HG02763 (cell line): Measurements from ENCODE around the gene NOSIP.

ENCODE experiments used
- ATAC-seq: cut with Tn5 transposase; IDR thresholded peaks from one replicate; pipeline ENCODE4 v1.9.1; 2021; ENCODE audit warnings: mild to moderate bottlenecking, moderate library complexity; ENCODE audit not compliant: unreplicated experiment

NOSIP gene

GRCh38 chr19:49574206-49574755 is 6.1 kb downstream of the NOSIP start:
- no peak for ATAC-seq

GRCh38 chr19:49573425-49573824 is 6.9 kb downstream of the NOSIP start:
- ATAC-seq, result no peak

GRCh38 chr19:49573009-49573408 is 7.3 kb downstream of the NOSIP start:
- no peak for ATAC-seq

GRCh38 chr19:49570997-49571676 is 9.2 kb downstream of the NOSIP start:
- ATAC-seq, result no peak

- ATAC-seq, result no peak
Observed at GRCh38 chr19:49570138-49570856, 10.1 kb downstream of the NOSIP start.

- no peak for ATAC-seq
Observed at GRCh38 chr19:49567861-49568441, 12.4 kb downstream of the NOSIP start.

- ATAC-seq, result no peak
Observed at GRCh38 chr19:49566302-49566701, 14.1 kb downstream of the NOSIP start.

GRCh38 chr19:49565261-49565660 is 15.1 kb downstream of the NOSIP start:
- ATAC-seq, result no peak

- no peak for ATAC-seq
Observed at GRCh38 chr19:49564616-49565045, 15.7 kb downstream of the NOSIP start.

- ATAC-seq, result no peak
Observed at GRCh38 chr19:49560358-49560900, 19.9 kb downstream of the NOSIP start.

- ATAC-seq, result no peak
Observed at GRCh38 chr19:49559928-49560327, 20.4 kb downstream of the NOSIP start.

GRCh38 chr19:49559443-49559842 is 20.9 kb downstream of the NOSIP start:
- no peak for ATAC-seq

GRCh38 chr19:49558591-49558990 is 21.8 kb downstream of the NOSIP start:
- no peak for ATAC-seq

- no peak for ATAC-seq
Observed at GRCh38 chr19:49557641-49558325, 22.6 kb downstream of the NOSIP start.

GRCh38 chr19:49556412-49557398 is 23.7 kb downstream of the NOSIP start:
- no peak for ATAC-seq

GRCh38 chr19:49555600-49556411 is 24.6 kb downstream of the NOSIP start:
- ATAC-seq, result no peak

- no peak for ATAC-seq
Observed at GRCh38 chr19:49554701-49555181, 25.6 kb downstream of the NOSIP start.

GRCh38 chr19:49553451-49554271 is 26.7 kb downstream of the NOSIP start:
- no peak for ATAC-seq
